ENCODE measurements around the gene MME.

MME gene

DNA sequence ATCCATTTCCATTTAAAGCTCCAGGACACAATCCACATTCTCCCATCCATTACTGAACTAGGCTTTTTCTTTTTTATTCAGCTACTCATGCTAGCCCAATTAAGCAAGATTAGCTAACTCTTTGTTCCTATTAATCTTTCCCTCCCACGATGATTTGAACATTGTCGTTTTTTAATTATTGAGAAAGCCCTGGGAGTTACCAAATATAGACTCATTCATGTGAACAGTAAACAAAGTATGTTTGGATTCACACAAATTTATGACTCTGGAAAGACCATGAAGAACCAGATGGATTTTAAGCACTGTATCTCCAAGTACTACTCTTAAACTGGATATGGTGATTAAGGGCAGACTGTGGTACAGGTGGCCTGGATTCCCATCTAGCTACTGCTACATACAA, 131.1 kb downstream of the MME start:
- no peak for TF ChIP-seq CEBPB (IDR thresholded peaks at IDR 0.05)
- TF ChIP-seq EP300 (IDR thresholded peaks at IDR 0.05; ENCODE audit: borderline replicate concordance), result no peak
- no peak for TF ChIP-seq EGR1 (IDR thresholded peaks at IDR 0.05)
- TF ChIP-seq, protein P1, sequence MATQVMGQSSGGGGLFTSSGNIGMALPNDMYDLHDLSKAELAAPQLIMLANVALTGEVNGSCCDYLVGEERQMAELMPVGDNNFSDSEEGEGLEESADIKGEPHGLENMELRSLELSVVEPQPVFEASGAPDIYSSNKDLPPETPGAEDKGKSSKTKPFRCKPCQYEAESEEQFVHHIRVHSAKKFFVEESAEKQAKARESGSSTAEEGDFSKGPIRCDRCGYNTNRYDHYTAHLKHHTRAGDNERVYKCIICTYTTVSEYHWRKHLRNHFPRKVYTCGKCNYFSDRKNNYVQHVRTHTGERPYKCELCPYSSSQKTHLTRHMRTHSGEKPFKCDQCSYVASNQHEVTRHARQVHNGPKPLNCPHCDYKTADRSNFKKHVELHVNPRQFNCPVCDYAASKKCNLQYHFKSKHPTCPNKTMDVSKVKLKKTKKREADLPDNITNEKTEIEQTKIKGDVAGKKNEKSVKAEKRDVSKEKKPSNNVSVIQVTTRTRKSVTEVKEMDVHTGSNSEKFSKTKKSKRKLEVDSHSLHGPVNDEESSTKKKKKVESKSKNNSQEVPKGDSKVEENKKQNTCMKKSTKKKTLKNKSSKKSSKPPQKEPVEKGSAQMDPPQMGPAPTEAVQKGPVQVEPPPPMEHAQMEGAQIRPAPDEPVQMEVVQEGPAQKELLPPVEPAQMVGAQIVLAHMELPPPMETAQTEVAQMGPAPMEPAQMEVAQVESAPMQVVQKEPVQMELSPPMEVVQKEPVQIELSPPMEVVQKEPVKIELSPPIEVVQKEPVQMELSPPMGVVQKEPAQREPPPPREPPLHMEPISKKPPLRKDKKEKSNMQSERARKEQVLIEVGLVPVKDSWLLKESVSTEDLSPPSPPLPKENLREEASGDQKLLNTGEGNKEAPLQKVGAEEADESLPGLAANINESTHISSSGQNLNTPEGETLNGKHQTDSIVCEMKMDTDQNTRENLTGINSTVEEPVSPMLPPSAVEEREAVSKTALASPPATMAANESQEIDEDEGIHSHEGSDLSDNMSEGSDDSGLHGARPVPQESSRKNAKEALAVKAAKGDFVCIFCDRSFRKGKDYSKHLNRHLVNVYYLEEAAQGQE (IDR thresholded peaks at IDR 0.05; ENCODE audit: low read depth), result no peak
- no peak for TF ChIP-seq ZBTB7A (IDR thresholded peaks at IDR 0.05; ENCODE audit: low read depth)
- TF ChIP-seq FOXM1 (IDR thresholded peaks at IDR 0.05; ENCODE audit: borderline replicate concordance, low read depth), result no peak
- no peak for TF ChIP-seq TCF12 (IDR thresholded peaks at IDR 0.05; ENCODE audit: low read depth)
- TF ChIP-seq RAD21 (IDR thresholded peaks at IDR 0.05; ENCODE audit: low read depth), result no peak
- no peak for TF ChIP-seq NFIC (IDR thresholded peaks at IDR 0.05)
- no peak for TF ChIP-seq TAF1 (IDR thresholded peaks at IDR 0.05; ENCODE audit: low read depth)
- no peak for TF ChIP-seq YY1 (IDR thresholded peaks at IDR 0.05; ENCODE audit: low read depth)

DNA sequence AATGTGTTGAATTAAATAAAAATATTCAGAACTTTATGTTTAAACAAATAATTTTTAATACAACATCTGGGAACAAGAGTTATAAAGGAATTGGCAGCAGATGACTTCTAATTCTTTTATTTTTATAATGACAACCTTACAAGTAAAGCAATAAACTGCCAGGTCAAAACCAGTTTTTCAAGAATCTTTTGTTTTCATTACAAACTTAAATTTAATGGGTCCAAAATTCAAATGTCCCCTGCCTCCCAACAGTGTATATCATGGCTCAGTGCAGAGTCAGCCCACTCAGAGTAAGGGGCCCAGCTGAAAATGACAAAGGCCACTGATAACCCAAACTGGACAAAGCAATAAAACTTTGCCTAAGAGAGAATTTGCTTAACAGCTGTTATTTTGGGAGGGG, 131.8 kb downstream of the MME start:
- TF ChIP-seq YY1 (IDR thresholded peaks at IDR 0.05; ENCODE audit: low read depth) (no peak), NFIC (IDR thresholded peaks at IDR 0.05) (no peak), CEBPB (IDR thresholded peaks at IDR 0.05) (no peak), TAF1 (IDR thresholded peaks at IDR 0.05; ENCODE audit: low read depth) (no peak), CREB1 (IDR thresholded peaks at IDR 0.05; ENCODE audit: low read depth) (no peak), TCF12 (IDR thresholded peaks at IDR 0.05; ENCODE audit: low read depth) (no peak), ZBTB7A (IDR thresholded peaks at IDR 0.05; ENCODE audit: low read depth) (no peak), FOXM1 (IDR thresholded peaks at IDR 0.05; ENCODE audit: borderline replicate concordance, low read depth) (no peak), EP300 (IDR thresholded peaks at IDR 0.05; ENCODE audit: borderline replicate concordance) (no peak)
- TF ChIP-seq, protein P1 (IDR thresholded peaks at IDR 0.05; ENCODE audit: low read depth), result no peak
- TF ChIP-seq, protein P2, sequence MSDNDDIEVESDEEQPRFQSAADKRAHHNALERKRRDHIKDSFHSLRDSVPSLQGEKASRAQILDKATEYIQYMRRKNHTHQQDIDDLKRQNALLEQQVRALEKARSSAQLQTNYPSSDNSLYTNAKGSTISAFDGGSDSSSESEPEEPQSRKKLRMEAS (IDR thresholded peaks at IDR 0.05), result no peak

DNA sequence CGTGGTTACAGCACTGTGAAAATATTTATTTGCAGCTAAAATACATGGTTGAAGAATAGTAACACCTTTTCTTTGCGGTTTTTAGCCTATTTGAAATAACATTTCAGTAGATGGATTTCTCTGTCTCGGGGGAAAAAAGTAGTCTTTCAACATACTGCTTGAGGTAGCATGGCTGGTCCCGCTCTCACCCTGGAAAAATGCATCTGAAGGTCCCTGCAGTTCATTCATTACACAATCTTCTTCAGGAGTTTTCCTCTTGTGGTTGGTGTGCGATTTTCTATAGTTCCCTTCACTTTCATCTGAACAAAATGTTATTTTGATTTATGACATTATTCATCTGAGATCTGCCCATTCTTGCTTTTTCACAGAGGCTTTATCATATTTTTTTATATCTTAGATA, 137.5 kb downstream of the MME start:
- TF ChIP-seq NFIC (IDR thresholded peaks at IDR 0.05), result no peak
- TF ChIP-seq TAF1 (IDR thresholded peaks at IDR 0.05; ENCODE audit: low read depth), result no peak
- TF ChIP-seq EP300 (IDR thresholded peaks at IDR 0.05; ENCODE audit: borderline replicate concordance), result no peak
- no peak for TF ChIP-seq TCF12 (IDR thresholded peaks at IDR 0.05; ENCODE audit: low read depth)
- TF ChIP-seq ZBTB7A (IDR thresholded peaks at IDR 0.05; ENCODE audit: low read depth), result no peak
- no peak for TF ChIP-seq CREB1 (IDR thresholded peaks at IDR 0.05; ENCODE audit: low read depth)
- TF ChIP-seq, protein P2 (IDR thresholded peaks at IDR 0.05), result no peak
- TF ChIP-seq RAD21 (IDR thresholded peaks at IDR 0.05; ENCODE audit: low read depth), result no peak
- TF ChIP-seq, protein P3, sequence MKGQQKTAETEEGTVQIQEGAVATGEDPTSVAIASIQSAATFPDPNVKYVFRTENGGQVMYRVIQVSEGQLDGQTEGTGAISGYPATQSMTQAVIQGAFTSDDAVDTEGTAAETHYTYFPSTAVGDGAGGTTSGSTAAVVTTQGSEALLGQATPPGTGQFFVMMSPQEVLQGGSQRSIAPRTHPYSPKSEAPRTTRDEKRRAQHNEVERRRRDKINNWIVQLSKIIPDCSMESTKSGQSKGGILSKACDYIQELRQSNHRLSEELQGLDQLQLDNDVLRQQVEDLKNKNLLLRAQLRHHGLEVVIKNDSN (IDR thresholded peaks at IDR 0.05), result no peak
- TF ChIP-seq FOXM1 (IDR thresholded peaks at IDR 0.05; ENCODE audit: borderline replicate concordance, low read depth), result no peak
- TF ChIP-seq CEBPB (IDR thresholded peaks at IDR 0.05), result no peak

DNA sequence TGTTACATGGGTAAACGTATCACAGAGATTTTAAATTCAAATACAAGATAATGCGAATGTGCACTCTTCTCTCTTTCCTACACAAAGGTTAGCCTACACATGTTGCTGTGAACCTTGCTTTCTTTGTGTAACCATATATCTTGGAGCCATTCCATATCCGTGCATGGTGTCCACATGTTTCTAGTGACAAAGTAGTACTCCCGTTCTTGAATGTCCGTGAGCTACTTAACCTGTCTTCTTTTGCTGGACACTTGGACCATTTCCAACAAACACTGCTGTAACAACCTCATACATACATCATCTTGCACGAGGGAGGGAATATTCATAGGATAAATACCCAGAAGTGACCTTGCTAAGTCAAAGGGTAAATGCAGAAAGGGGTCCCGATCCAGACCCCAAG, 138.3 kb downstream of the MME start:
- TF ChIP-seq RAD21 (IDR thresholded peaks at IDR 0.05; ENCODE audit: low read depth), result no peak
- no peak for TF ChIP-seq EP300 (IDR thresholded peaks at IDR 0.05; ENCODE audit: borderline replicate concordance)
- no peak for TF ChIP-seq ZBTB7A (IDR thresholded peaks at IDR 0.05; ENCODE audit: low read depth)
- TF ChIP-seq NFIC (IDR thresholded peaks at IDR 0.05), result no peak
- TF ChIP-seq YY1 (IDR thresholded peaks at IDR 0.05; ENCODE audit: low read depth), result no peak
- TF ChIP-seq CREB1 (IDR thresholded peaks at IDR 0.05; ENCODE audit: low read depth), result no peak
- TF ChIP-seq TEAD4 (IDR thresholded peaks at IDR 0.05), result no peak
- TF ChIP-seq, protein P2 (IDR thresholded peaks at IDR 0.05), result no peak
- no peak for TF ChIP-seq FOXM1 (IDR thresholded peaks at IDR 0.05; ENCODE audit: borderline replicate concordance, low read depth)
- TF ChIP-seq, protein P3 (IDR thresholded peaks at IDR 0.05), result no peak

DNA sequence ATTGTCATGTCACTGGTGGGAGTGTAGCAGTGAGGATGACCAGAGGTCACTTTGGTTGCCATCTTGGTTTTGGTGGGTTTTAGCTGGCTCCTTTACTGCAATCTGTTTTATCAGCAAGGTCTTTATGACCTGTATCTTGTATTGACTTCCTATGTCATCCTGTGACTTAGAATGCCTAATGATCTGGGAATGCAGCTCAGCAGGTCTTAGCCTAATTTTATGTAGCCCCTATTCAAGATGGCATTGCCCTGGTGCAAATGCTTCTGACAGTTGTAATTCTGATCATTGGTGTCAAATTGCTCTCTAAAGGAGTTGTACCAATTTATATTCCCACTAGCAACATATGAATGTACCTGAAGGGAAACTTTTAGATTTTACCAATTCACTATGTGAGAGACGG, 139.0 kb downstream of the MME start:
- TF ChIP-seq CREB1 (IDR thresholded peaks at IDR 0.05; ENCODE audit: low read depth) (no peak), FOXM1 (IDR thresholded peaks at IDR 0.05; ENCODE audit: borderline replicate concordance, low read depth) (no peak), EP300 (IDR thresholded peaks at IDR 0.05; ENCODE audit: borderline replicate concordance) (no peak), YY1 (IDR thresholded peaks at IDR 0.05; ENCODE audit: low read depth) (no peak), TCF12 (IDR thresholded peaks at IDR 0.05; ENCODE audit: low read depth) (no peak), RAD21 (IDR thresholded peaks at IDR 0.05; ENCODE audit: low read depth) (no peak), NFIC (IDR thresholded peaks at IDR 0.05) (no peak), TAF1 (IDR thresholded peaks at IDR 0.05; ENCODE audit: low read depth) (no peak), ZBTB7A (IDR thresholded peaks at IDR 0.05; ENCODE audit: low read depth) (no peak), CEBPB (IDR thresholded peaks at IDR 0.05) (no peak), TEAD4 (IDR thresholded peaks at IDR 0.05) (no peak), EGR1 (IDR thresholded peaks at IDR 0.05) (no peak)
- TF ChIP-seq, protein P3 (IDR thresholded peaks at IDR 0.05), result no peak
- TF ChIP-seq, protein P1 (IDR thresholded peaks at IDR 0.05; ENCODE audit: low read depth), result no peak
- TF ChIP-seq, protein P2 (IDR thresholded peaks at IDR 0.05), result no peak

Measured in Ishikawa (cell line).